GM12891 (cell line): Measurements from ENCODE around the gene TMEM178B.

ENCODE experiments used
- DNase-seq: peaks from one replicate; pipeline ENCODE4 v3.0.0; 2011; ENCODE audit warnings: low spot score; ENCODE audit not compliant: insufficient read length
- FAIRE-seq: peaks from 2 replicates; lab custom pipeline; 2011; peaks lifted over from hg19 to GRCh38; lab: Jason Lieb, UNC
- PAX5 ChIP-seq: IDR thresholded peaks from 2 replicates; pipeline ENCODE4 v1.6.1; 2011; ENCODE audit warnings: low read length, moderate library complexity, mild to moderate bottlenecking; ENCODE audit not compliant: insufficient read depth, severe bottlenecking
- POLR2A ChIP-seq: IDR thresholded peaks from 2 replicates; pipeline ENCODE4 v1.6.1; 2011; ENCODE audit warnings: low read depth, low read length, control low read depth
- POLR2AphosphoS5 ChIP-seq: IDR thresholded peaks from 2 replicates; pipeline ENCODE4 v1.6.1; 2011; ENCODE audit warnings: low read depth, low read length, control low read depth
- POU2F2 ChIP-seq: IDR thresholded peaks from 2 replicates; pipeline ENCODE4 v1.6.1; 2011; ENCODE audit warnings: low read depth, mild to moderate bottlenecking, control low read depth, low read length, moderate library complexity
- SPI1 ChIP-seq: IDR thresholded peaks from 2 replicates; pipeline ENCODE4 v1.6.1; 2011; ENCODE audit warnings: low read depth, low read length, control low read depth
- TAF1 ChIP-seq: IDR thresholded peaks from 2 replicates; pipeline ENCODE4 v1.6.1; 2011; ENCODE audit warnings: low read depth, low read length, control low read depth

Gene TMEM178B

GRCh38 chr7:141312395-141312794 lies 238.5 kb downstream of the TMEM178B start:
- FAIRE-seq, result no peak
- no peak for DNase-seq
- TF ChIP-seq POLR2A (no peak), SPI1 (no peak), POU2F2 (no peak), POLR2AphosphoS5 (no peak), PAX5 (no peak), TAF1 (no peak)

- FAIRE-seq (no peak), DNase-seq (no peak)
- no peak for TF ChIP-seq TAF1
- TF ChIP-seq POU2F2, result no peak
- no peak for TF ChIP-seq SPI1
- TF ChIP-seq PAX5, result no peak
- TF ChIP-seq POLR2AphosphoS5, result no peak
- no peak for TF ChIP-seq POLR2A
Measured at GRCh38 chr7:141312828-141313521, 239.1 kb downstream of the TMEM178B start.

GRCh38 chr7:141313896-141314295 lies 240.0 kb downstream of the TMEM178B start:
- TF ChIP-seq SPI1 (no peak), PAX5 (no peak), POU2F2 (no peak), TAF1 (no peak), POLR2A (no peak), POLR2AphosphoS5 (no peak)
- DNase-seq (no peak), FAIRE-seq (no peak)

DNA sequence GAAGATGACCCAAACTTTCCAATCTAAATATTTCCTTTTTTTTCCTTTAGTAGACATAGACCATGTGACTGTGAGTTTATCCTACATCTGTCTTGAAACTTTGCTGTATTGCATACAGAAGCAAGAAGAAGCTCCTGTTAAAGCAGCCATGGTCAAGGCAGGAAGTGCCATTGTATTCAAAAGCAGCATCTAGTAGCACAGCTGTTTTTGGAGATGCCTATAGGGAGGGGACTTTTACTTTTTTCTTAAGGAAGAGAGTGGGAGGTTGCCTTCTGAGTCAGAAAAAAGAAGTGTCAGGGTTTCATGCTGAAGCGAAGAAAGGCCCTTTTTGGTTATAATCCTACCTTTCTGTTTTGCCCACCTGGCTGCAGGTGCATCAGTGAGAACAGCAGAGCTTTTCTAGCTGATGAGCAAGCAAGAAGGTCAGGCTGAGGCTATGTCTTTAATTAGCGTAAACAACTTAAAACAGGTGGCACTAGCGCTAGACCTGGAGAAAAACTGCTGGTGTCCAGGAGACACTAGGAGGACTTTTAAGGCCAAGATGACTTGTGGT lies 243.2 kb downstream of the TMEM178B start:
- TF ChIP-seq POU2F2, result no peak
- TF ChIP-seq PAX5, result no peak
- no peak for TF ChIP-seq POLR2AphosphoS5
- no peak for TF ChIP-seq TAF1
- no peak for TF ChIP-seq SPI1
- TF ChIP-seq POLR2A, result no peak
- no peak for FAIRE-seq
- no peak for DNase-seq

DNA sequence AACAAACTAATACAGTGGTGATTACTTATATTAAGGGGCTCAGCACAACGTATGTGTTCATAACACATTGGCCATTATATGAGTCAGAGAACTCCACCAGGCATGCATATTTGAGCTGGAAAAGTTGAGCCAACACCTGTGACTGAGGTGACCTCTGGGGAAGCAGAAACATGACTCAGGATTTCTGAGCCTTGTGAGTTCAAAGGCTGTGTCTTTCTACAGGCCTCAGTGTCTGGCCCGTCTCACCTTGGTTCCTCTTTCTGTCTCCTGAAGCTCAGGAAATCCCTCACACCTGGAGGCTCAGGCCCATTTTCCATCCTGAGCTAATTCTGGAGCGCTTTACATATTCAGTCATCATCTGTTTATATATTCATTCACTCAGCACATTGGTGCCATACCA lies 246.4 kb downstream of the TMEM178B start:
- no peak for DNase-seq
- no peak for FAIRE-seq
- TF ChIP-seq POLR2AphosphoS5, result no peak
- TF ChIP-seq TAF1, result no peak
- TF ChIP-seq SPI1, result no peak
- TF ChIP-seq POLR2A, result no peak
- TF ChIP-seq PAX5, result no peak
- no peak for TF ChIP-seq POU2F2

GRCh38 chr7:141322383-141322782 lies 248.5 kb downstream of the TMEM178B start:
- FAIRE-seq, result no peak
- no peak for DNase-seq
- TF ChIP-seq SPI1, result no peak
- TF ChIP-seq TAF1, result no peak
- TF ChIP-seq POU2F2, result no peak
- no peak for TF ChIP-seq POLR2AphosphoS5
- no peak for TF ChIP-seq PAX5
- no peak for TF ChIP-seq POLR2A

- FAIRE-seq, result no peak
- TF ChIP-seq POLR2A (no peak), POU2F2 (no peak), SPI1 (no peak), PAX5 (no peak), TAF1 (no peak), POLR2AphosphoS5 (no peak)
- no peak for DNase-seq
Measured at GRCh38 chr7:141323826-141324225, 250.0 kb downstream of the TMEM178B start.

GRCh38 chr7:141324870-141325269 lies 251.0 kb downstream of the TMEM178B start:
- FAIRE-seq (no peak), DNase-seq (no peak)
- TF ChIP-seq POLR2AphosphoS5 (no peak), TAF1 (no peak), POLR2A (no peak), POU2F2 (no peak), PAX5 (no peak), SPI1 (no peak)

GRCh38 chr7:141325275-141325674 lies 251.4 kb downstream of the TMEM178B start:
- FAIRE-seq (no peak), DNase-seq (no peak)
- TF ChIP-seq POLR2A (no peak), POLR2AphosphoS5 (no peak), TAF1 (no peak), POU2F2 (no peak), PAX5 (no peak), SPI1 (no peak)
